HFFc6 (cell line): ENCODE data around the gene VRTN. TPM values are rescaled to one million over a fixed set of nuclear protein-coding genes. Genes with fewer than 3 reads are reported as not detected.
A peak's percentile ranks its signal among the peaks of the same experiment; 100 is the strongest.
"Not testable (repeated sequence)": the region's sequence is repeated elsewhere in the genome, so short reads cannot be mapped to it uniquely, and the experiment has no call there.

ENCODE experiments used
- DNase-seq: peaks from one replicate; pipeline ENCODE4 v3.0.0-alpha.2; 2018
- H3K27ac Mint-ChIP-seq: 2 replicates; pipeline ENCODE4 v1.8.0; 2020; ENCODE audit warnings: mild to moderate bottlenecking, mixed read lengths
- H3K27me3 Mint-ChIP-seq: 2 replicates; pipeline ENCODE4 v1.8.0; 2021; ENCODE audit warnings: mild to moderate bottlenecking, moderate library complexity, mixed read lengths; ENCODE audit not compliant: insufficient read depth
- H3K36me3 Mint-ChIP-seq: 2 replicates; pipeline ENCODE4 v1.8.0; 2021; ENCODE audit warnings: low read depth, mixed read lengths
- H3K4me1 Mint-ChIP-seq: 2 replicates; pipeline ENCODE4 v1.8.0; 2020; ENCODE audit warnings: low read depth, mixed read lengths
- H3K4me3 Mint-ChIP-seq: 2 replicates; pipeline ENCODE4 v1.8.0; 2020; ENCODE audit warnings: mild to moderate bottlenecking, moderate library complexity, mixed read lengths
- H3K9me3 Mint-ChIP-seq: 2 replicates; pipeline ENCODE4 v1.8.0; 2020; ENCODE audit warnings: mild to moderate bottlenecking, mixed read lengths
- total RNA-seq, 6 experiments: library from RNA; stranded (reverse); fragmentation: NEBNext Ultra II Directional; extraction: Animal tissue kit (Norgen Biotek cat#: 25700); gene quantifications; 2 replicates in 1 of 6; 3 replicates in 5 of 6; pipeline ENCODE4 v1.2.3, GENCODE V29; 2021
- TF ChIP-seq, protein P1 (sequence below): fragments of 200-600 bp; sonication (generic); IDR thresholded peaks from 2 replicates; pipeline ENCODE4 v1.5.0; 2021; ENCODE audit warnings: antibody characterized with exemption, mild to moderate bottlenecking

VRTN gene
- total RNA-seq, 6 experiments from 2014 or later, result not detected

DNA sequence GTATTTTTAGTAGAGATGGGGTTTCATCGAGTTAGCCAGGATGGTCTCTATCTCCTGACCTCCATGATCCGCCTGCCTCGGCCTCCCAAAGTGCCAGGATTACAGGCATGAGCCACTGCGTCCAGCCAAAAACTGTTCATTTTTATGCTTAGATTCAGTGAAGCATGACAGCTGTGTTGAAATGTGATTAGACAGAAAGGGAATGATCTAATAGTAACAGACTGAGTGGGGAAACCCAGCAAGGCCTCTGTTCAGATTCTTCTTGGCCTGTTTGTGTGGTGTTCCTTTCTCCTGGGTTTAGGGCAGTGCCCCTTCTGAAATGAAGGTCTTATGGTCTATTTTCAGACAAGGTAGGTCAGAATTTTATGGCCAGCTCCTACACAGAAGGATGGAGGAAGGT, 33.7 kb upstream of the VRTN start:
- H3K4me3 Mint-ChIP-seq, result no peak overlapping the region
- TF ChIP-seq, protein P1, sequence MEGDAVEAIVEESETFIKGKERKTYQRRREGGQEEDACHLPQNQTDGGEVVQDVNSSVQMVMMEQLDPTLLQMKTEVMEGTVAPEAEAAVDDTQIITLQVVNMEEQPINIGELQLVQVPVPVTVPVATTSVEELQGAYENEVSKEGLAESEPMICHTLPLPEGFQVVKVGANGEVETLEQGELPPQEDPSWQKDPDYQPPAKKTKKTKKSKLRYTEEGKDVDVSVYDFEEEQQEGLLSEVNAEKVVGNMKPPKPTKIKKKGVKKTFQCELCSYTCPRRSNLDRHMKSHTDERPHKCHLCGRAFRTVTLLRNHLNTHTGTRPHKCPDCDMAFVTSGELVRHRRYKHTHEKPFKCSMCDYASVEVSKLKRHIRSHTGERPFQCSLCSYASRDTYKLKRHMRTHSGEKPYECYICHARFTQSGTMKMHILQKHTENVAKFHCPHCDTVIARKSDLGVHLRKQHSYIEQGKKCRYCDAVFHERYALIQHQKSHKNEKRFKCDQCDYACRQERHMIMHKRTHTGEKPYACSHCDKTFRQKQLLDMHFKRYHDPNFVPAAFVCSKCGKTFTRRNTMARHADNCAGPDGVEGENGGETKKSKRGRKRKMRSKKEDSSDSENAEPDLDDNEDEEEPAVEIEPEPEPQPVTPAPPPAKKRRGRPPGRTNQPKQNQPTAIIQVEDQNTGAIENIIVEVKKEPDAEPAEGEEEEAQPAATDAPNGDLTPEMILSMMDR, result no peak
- no peak for DNase-seq
- H3K4me1 Mint-ChIP-seq, result no peaks in the 10 kb centered on the region; the same call in 1 of the 2 replicates
- H3K9me3 Mint-ChIP-seq, result no peaks in the 10 kb centered on the region
- peaks cover 4% of the 10 kb centered on the region for H3K27me3 Mint-ChIP-seq
- H3K36me3 Mint-ChIP-seq, result no peaks in the 10 kb centered on the region
- no peak overlapping the region for H3K27ac Mint-ChIP-seq

DNA sequence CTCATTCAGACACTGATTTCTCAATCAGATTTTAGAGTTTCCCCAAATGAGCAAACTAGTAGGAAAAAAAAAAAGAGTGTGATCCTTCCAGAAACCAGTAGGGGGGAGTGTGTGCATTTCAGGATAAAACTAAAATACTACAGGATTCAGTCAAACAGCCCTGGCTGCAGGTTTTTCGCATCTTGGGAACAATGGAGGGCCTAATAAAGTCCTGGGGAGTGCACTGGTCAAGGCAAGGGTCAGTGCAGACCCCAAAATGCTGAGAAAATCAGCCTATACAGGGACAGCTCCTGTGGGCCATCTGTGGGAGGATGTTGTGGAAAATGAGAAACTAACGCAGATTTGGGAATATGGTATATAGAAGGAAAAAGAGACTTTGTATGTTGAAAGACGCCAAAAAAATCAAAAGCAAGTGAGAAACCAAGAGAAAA, 23.3 kb upstream of the VRTN start:
- peak; percentile 10 for DNase-seq
- Mint-ChIP-seq H3K4me3 (no peak overlapping the region), H3K36me3 (no peaks in the 10 kb centered on the region), H3K27ac (no peak overlapping the region), H3K4me1 (no peaks in the 10 kb centered on the region), H3K27me3 (peaks cover 30% of the 10 kb centered on the region), H3K9me3 (no peaks in the 10 kb centered on the region)
- TF ChIP-seq, protein P1, result peak; percentile 84

DNA sequence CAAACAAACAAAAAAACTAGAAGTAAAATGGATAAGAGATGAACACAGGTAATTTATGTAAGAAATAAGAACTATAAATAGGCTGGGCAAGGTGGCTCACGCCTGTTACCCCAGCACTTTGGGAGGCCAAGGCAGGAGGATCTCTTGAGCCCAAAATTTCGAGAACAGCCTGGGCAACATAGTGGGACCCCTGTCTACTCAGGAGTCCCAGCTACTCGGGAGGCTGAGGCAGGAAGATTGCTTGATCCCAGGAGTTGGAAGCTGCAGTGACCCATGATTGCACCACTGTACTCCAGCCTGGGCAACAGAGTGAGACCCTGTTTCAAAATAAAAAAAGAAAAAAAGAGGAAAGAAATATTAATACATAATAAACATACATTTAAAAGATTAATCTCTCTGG, 22.8 kb upstream of the VRTN start:
- DNase-seq, result no peak
- no peaks in the 10 kb centered on the region for H3K36me3 Mint-ChIP-seq
- no peaks in the 10 kb centered on the region for H3K4me1 Mint-ChIP-seq
- H3K27ac Mint-ChIP-seq, result no peak overlapping the region
- TF ChIP-seq, protein P1, result no peak
- H3K9me3 Mint-ChIP-seq, result no peaks in the 10 kb centered on the region
- H3K4me3 Mint-ChIP-seq, result no peak overlapping the region
- H3K27me3 Mint-ChIP-seq, result peaks cover 28% of the 10 kb centered on the region

DNA sequence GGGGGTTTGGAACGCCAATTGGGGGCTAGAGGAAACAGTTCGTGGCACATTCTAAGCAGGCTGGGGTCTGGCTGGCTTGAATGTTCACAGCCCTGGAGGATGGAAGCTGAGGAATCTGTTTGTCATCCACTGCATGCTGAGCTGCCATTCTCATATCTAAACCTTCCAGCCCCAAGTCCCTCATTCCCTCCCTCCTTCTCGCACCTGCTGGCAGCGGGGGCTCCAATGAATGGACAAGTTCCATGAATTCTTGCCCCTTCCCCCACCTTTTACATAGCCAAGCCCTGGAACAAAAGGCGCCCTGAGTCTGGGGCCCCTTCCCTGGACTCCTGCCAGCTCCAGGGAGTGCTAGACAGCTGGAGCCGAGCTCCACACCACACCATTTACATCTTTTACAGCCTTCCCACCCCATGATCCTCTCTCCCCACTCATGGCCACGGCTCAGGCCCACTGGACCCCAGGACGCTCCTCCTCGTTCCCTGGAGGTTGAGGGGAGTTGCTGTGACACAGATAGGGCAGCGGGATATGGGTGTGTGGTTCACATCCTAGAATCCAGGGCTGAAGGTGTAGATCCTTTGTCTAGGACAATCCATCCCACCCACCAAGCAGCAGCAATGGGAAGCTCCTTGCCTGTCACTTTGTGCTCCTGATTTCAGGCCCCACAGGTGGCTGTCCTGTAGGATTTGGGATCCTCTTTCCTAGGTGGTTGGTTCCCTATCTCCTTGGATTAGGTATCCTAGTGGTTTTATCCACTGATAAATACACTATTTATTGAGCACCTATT, 21.7 kb upstream of the VRTN start:
- no peaks in the 10 kb centered on the region for H3K9me3 Mint-ChIP-seq
- H3K27ac Mint-ChIP-seq, result no peak overlapping the region
- no peaks in the 10 kb centered on the region for H3K4me1 Mint-ChIP-seq
- H3K4me3 Mint-ChIP-seq, result no peak overlapping the region
- TF ChIP-seq, protein P1, result no peak
- H3K27me3 Mint-ChIP-seq, result peaks cover 30% of the 10 kb centered on the region
- no peak for DNase-seq
- no peaks in the 10 kb centered on the region for H3K36me3 Mint-ChIP-seq

DNA sequence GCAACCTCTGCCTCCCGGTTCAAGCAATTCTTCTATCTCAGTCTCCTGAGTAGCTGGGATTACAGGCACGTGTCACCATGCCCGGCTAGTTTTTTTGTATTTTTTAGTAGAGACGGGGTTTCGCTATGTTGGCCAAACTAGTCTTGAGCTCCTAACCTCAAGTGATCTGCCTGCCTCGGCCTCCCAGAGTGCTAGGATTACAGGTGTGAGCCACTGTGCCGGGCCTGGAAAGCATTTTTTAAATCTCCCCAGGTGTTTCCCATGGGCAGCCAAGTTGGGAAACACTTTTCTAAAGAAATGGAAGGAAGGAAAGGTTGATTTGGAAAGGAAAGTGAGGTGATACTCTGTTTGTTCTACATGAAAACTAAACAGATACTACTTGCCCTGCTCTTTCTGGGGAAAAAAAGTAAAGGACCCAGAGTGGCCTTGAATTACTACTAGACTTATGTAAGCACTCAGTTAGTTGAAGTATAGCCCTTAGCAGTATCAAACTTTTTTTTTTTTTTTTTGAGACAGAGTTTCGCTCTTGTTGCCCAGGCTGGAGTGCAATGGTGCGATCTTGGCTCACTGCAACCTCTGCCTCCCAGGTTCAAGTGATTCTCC, 18.2 kb upstream of the VRTN start:
- H3K27me3 Mint-ChIP-seq, result peaks cover 37% of the 10 kb centered on the region
- not testable (repeated sequence) for H3K4me3 Mint-ChIP-seq, H3K9me3 Mint-ChIP-seq, H3K36me3 Mint-ChIP-seq, H3K27ac Mint-ChIP-seq, H3K4me1 Mint-ChIP-seq, DNase-seq

DNA sequence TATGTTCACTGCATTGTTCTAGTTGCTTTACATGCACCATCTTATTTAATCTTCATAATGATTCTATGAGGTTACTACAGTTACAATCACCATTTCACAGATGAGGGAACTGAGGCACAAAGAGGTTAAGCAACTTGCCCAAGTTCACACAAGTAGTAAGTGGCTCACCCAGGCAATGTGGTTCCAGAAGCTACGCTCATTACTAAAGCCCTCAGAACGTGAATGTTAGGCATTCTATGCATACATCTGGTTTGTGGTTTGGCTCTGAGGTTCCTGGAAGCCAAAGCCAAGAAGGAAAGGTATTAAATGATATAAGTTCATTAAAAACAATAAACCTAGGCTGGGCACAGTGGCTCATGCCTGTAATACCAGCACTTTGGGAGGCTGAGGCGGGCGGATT, 14.4 kb upstream of the VRTN start:
- H3K4me1 Mint-ChIP-seq, result no peaks in the 10 kb centered on the region
- H3K4me3 Mint-ChIP-seq, result no peak overlapping the region
- TF ChIP-seq, protein P1, result no peak
- peaks cover 37% of the 10 kb centered on the region for H3K27me3 Mint-ChIP-seq
- DNase-seq, result peak; percentile 75
- H3K36me3 Mint-ChIP-seq, result no peaks in the 10 kb centered on the region
- H3K27ac Mint-ChIP-seq, result no peak overlapping the region
- H3K9me3 Mint-ChIP-seq, result no peaks in the 10 kb centered on the region
